Measurements from ENCODE around the gene CHIA.

Gene CHIA

GRCh38 chr1:111369177-111369576, 78.5 kb downstream of the CHIA start:
- DNase-seq, result no peak

DNA sequence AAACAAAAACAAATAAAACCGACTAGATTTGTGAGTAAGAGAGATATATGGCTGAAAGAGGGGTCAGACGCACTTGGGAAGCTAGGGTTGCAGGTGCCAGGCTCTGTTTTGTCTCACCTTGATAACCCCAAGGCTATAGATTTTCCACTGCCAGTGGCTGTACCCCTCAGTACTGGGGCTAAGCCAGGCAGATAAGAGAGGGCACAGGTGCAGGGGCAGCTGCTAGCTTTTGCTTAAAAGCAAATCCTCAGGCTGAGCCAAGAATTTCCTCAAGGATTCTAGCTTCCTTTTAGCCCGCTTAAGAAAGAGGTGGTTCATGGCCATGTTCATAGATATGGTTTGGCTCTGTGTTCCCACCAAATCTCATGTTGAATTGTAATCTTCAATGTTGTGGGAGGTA, 79.0 kb downstream of the CHIA start:
- DNase-seq, result no peak

Data from fibroblast of skin of abdomen (primary cell).